HG02840 (cell line): ENCODE results near the gene TMEM53.

ENCODE experiments used
- ATAC-seq: cut with Tn5 transposase; IDR thresholded peaks from one replicate; pipeline ENCODE4 v1.9.1; 2021; ENCODE audit warnings: mild to moderate bottlenecking, moderate library complexity, moderate number of reproducible peaks; ENCODE audit not compliant: unreplicated experiment, low FRiP score

The TMEM53 gene

DNA sequence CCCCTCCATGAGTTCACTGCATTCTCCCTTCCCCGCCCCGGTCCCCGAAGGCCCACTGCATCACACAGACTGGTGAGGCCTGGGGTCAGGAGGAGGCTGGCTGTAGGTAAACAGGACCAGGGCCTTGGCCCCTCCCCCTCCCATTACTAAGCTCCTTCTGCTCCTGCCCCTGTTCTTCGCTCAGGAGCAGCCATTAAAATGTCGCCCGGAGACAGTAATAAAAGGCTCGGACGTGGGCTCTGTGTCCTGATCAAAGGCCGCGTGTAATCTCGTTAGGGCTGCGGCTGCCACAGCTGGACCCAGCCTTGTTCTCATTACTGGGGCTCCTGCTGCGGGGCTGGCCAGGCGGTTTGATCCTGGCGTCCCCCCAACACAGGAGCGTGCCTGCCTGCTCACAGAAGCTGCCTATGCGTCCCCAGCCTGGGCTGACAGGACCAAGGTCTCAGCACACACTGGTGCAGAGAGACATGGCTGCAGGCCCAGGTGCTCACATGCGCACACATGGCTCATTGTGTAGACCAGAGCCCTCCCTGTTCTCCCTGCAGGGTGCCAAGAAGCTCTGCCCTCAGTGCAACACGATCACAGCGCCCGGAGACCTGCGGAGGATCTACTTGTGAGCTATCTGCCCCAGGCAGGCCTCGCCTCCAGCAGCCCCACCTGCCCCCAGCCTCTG lies 24.0 kb downstream of the TMEM53 start:
- ATAC-seq, result no peak

DNA sequence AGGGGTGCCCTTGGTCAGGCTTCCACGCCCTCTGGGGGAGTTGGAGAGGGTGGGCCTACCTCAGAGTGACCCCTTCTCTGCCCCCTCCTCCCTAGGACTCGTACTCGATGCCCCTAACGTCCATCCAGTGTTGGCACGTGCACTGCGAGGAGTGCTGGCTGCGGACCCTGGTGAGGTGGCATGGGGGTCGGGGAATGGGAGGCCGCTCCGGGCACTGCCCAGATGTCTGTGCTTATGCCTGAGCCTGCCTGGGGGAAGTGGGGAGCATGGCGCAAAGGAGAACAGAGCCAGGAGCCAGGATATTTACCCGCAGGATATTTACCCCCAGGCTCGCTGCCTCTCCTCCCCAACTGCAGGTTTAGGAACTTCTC lies 24.5 kb downstream of the TMEM53 start:
- no peak for ATAC-seq

DNA sequence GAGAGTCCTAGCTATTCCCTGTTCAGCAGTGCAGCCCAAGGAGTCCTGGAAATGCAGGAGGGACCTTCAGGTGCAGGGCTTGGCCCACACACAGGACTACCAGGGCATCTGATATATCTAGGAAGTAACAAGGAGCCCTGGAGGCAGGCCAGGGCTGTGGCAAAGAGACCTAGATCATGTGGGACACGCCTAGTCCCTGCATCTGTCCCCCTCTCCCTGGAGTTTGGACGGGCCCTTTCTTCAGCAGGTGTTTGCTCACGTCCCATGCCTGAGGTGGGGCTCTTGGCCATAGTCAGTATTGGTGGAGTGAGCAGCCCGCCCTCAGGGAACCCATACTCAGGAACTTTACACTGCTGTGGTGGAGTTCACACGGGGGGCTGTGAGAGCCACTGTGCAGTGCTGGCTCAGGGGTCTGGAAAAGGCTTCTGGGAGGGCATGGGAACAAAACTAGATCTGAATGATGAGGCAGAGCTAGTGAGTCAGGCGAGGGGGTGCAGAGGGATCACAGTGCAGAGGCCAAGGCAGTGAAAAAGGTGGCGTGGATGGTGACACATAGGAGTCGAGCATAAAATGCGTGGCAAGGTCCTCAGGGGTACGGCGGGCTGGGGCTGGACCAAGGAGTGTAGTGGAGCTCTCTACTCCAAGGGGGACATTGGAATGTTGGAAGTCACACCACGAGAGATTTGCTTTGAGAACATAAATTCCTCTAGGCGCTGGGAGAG lies 25.6 kb downstream of the TMEM53 start:
- no peak for ATAC-seq

DNA sequence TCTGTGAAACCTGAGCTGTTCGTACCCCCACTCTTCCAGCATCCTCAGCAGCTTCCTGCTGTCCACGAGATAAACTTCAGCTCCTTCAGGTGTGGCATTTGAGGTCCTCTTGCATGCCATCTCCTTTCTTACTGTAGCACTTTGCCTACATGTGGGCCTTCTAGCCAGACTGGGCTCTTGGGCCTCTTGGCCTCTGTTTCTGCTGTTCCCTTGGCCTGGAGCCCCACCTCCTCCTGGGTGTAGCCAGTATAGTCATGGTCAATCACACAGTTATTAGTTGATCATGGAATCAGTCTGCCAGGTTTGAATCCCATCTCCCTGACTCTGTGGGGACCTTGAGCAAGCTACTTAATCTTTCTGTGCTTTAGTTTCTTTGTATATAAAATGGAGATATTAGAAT lies 26.4 kb downstream of the TMEM53 start:
- ATAC-seq, result no peak

DNA sequence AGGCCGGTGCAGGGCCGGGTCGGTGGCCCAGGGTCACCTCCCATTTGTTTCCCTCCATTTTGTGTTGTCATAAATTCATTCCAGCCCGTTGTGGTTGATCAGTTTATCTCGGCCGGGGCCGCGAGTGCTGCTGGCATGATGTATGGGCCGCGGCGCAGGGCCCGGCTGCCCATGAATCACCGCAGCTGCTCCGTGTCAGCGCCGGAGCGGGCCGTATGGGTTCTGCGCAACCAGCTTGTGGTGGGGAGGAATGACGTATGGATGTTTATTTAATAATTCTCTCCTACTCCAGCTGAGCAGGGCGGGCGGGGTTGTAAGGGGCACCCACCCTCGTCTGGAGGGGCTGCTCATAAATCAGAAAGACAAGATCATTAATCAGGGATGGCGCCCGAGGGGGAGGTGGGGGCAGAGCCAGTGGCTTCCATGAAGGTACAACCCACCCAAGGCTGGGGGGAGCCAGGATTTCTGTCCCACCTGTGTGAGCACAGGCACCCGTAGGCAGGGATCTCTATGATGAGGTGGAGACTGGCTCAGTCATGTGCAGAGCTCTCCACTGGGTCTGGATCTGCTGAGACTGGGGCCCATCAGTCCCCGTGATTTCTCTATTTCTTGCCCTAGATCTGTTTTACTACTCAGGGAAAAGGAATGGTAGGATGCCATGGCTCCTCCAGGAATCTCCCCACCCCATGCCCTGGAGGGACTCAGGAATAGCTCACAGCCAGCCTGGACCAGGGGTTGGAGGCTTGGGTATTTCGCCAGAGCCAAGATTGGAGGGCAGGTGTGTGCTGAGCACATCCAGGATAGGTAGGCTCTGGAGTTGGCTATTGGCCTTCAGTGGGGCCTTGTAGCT lies 27.8 kb downstream of the TMEM53 start:
- no peak for ATAC-seq

DNA sequence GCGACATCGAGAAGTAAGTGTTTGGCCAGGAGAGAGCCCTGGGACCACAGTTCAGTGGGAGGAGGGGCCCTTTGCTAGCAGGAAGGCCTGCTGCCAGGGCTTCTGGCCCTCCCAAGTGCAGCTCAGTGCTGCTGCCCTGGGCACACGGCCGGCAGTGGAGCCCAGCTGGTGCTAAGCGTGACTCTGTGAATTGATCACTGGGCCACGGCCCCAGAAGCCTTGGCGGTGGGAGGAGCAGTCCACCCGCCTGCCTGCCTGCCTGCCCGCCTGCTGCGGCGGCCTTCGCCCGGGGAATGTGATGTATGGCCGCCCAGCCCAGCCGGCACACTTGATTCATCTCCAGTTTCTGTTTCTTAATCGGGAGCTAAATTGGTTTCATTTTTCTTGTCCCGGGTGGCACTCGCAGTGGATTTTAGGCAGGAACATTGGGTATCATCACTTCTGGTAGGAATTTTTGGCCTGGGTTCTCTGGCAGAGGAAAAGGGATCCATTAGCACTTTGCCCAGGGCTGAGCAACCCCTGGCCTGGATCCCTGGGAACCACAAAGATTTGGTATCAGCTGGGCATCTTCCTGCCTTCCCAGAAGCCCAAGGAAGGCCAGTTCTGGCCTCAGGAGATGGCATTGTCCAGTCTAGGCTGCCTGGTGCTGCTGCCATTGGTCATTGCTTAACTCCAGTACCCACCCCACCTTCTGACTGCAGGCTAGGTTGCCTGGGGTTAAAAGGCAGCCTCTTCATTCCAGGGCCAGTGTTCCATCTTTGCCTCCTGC lies 28.6 kb downstream of the TMEM53 start:
- no peak for ATAC-seq

DNA sequence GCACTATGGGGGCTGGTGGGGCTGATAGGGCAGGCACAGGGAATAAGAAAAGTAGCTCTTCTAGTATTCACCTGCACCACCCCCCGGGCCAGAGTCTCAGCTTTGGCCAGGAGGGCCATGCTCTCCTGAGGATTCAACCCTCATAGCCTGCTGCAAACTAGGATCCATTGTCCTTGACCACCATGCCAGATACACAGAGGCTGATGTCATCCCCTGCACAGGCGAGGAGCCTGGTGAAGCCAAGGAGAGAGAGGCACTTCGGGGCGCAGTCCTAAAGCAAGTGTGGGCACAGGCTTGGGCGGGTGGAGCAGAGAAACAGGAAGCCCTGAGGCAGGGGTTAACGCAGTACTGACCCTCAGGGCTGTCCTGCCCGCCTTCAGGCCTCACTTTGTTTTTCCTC lies 29.5 kb downstream of the TMEM53 start:
- ATAC-seq, result no peak

DNA sequence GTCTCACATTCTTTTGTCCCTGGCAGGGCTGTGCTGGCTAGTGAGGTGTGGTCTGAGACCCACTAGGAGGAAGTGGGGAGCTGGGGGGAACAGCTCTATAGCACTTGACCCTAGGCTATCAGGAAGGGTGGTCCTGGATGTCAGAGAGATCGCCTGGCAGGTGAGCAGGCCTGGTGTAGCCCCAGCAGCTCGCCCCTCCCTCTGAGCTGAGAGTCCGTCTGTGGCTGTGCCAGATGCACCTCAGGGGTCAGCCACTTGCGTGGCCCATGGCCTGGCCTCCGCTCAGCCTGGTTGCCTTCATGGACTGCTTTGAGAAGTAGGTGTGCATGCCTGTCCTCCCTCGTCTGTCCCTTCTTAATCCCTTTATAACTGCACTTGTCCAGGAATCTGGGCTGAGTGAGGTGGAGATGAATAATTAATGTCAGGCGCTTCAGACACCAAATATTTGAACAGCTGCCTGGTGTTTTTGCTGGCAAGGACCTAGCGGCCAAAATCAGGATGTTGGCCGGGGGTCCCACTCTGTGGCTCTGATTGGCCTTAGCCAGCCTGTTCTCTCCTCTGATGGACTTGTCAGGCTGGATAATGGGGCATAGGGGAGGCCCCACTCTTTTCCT lies 30.5 kb downstream of the TMEM53 start:
- ATAC-seq, result no peak

DNA sequence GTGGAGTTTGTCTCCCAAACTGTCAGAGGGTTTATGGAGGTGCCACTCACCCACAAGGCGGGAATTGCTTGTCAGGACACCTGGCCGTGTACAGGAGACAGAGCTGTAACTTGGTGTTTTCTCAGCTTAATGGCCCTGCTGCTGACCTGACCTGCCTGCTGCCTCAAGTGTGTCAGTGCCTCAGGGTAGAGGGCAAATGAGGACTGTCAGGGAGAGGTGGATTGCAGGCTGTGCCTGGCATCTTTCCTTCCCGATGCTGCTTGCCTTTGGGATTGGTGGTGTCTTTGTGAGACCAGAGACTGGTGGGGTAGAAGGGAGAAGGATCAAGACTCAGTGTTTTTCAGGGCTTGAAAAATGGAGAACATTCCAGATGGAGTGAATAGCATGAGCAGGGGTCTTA lies 31.4 kb downstream of the TMEM53 start:
- no peak for ATAC-seq

DNA sequence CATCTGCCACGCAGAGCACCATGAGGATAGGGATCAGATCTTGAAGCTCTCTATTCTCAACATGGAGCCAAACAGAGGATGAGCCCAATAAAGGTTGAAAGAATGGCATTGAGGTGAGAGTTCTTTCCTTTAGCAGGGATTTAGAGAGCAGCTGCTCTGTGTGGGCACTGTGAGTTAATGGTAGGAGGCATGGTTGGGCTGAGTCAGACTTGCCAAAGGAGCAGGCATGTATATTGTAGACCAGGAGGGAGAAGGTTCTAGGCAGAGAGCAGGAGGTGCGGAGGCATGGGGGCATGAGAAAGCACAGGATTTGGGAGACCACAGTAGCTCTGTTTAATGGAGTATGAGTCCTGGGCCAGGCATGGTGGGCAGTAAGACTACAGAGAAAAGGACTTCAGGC lies 32.0 kb downstream of the TMEM53 start:
- ATAC-seq, result no peak

DNA sequence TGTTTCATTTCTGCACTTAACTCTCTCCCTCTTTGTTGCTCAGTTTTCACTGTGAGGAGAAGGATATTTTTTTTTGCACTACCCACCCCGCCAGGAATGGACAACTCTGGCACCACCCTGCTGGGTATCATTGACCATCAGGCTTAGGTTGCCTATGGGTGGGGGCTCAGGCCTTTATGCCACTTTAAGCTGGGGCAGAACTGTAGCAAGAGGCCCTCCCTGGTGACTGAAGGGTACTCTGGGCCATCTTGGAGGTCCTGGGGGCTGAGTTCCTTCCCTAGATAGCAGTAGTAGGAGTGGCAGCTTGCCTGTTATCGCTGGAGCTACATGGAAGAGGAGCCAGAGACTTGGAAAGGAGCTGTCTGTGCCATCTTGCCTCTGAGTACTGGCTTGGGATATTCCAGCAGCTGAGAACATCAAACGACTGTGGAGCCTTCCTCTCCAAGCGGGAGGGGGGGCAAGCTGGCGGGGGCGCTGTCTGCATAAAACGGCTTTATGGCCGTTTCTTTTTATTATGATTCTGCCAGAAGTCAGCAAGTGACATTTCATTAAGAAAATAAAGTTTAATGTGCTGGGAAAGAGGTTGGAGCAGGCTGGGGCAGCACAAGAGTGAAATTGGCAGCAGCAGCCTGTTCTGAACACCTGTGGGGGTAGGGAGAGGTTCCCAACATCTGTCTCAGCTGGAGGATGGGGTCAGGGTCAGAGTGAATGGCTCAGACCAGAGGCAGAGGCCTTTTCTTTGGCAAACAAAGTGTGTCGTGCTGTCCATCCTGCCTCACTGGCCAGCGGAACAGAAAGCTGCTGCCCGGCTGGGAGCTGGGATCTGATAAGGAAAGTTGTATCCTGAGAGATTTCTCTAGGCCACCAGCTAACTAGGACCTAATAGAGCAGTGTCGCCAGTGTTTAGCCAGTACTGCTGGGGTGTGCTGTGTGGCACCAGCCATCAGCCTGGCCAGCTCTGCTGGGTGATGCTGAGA lies 32.9 kb downstream of the TMEM53 start:
- no peak for ATAC-seq

DNA sequence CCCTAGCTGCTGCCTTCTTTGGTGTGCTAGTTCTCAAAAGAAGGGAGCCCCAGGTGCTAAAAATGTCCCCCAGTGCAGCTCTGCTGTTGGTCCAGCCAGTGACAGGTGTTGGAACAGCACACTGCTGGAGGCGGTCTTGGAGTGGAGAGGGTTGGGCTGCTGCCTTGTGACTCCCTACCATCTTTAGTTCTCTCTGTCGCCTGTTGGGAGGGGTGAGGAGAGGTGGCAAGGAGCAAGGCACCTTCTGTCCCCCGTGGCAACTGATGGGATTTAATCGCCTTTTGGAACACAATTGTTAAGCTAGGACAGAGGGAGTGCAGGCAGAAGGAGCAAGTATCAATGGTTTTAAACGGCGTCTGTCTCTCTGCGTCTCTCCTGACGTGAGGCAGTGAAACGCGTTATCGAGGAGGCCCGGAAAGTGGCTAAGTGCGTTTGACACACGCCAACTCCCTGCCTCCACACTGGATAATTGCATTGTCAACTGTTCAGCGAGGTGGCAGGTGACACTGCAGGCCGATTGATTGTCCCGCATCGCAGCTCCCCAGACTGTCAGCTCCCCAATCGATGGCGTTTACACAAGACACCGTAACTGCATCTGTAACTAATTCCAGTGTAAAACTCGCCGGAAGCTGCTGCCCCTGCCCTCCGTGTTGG lies 34.0 kb downstream of the TMEM53 start:
- ATAC-seq, result no peak

DNA sequence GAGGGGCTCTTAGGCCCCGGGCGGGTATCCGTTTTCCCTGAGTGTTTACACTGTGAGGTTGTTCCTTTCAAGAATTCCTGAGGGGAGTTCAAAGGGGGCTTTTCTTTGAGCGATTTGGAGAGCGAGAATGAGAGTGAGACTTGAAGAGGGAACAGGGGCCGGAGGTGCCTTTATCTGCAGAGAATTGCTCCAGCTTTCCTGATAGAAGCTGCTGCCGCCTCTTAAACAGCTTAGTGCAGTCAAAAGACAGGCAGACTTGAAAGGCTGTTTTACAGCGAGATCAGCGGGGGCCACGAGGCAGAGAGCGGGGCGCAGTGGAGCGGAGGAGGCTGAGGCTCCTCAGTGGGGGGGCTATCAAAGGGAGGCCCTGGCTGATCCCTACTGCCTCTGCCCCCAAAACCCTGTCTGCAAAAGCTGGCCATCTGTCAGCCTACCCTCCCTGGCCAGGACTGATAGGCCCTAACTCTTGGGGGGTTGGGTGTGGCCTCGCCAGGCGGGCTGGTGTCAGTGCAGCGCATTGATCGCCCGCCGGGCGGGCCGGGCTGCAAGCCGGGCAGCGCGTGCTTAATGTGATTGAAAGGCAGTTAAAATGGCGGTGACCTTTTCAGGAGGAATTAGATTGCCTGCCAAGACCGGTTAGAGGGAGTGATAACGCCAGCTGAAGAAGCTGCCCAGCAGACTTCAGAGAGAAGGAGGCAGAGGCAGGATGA lies 36.4 kb downstream of the TMEM53 start:
- no peak for ATAC-seq

DNA sequence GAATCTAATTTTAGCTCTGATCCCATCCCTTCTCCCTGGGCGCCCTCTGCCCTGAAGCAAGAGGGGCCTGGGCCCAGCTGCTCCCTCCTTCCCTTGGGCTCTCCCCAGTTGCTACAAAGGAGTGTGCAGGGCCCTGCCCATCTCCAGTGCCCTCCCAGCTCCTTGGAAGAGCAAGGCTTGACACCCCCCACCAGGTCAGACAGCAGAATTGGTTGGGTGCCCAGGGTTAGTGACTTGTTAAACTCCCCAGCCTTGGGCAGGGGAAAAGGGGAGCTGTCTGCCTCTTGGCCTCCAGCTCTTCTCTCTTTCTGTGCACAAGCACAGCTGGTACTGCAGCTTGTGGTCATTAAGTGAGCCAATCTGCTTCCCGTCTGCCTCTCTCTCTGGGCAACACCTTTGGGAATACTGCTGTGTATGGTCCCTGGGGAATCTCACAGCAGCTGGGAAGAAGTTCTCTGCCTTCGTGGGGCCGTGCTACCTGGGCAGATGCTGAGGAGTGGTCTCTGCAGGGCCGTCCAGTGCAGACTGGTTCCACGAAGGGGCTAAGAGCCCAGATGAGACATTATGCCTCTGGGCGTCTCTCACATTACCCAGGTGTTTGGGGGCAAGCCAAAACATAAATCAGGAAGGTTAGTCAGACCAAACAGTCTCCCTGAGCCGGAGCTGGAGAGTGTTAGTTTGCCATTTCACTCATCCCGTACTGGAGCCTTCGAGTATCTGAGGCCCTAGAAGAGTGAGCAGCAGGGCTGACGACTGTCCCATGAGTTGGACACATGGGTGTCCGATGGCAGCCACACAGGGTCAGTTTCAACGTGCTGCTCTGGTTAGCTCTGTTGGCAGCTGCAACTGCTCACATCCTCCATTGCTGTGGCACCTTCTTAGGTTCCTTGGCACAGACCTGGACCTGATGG lies 37.3 kb downstream of the TMEM53 start:
- no peak for ATAC-seq

DNA sequence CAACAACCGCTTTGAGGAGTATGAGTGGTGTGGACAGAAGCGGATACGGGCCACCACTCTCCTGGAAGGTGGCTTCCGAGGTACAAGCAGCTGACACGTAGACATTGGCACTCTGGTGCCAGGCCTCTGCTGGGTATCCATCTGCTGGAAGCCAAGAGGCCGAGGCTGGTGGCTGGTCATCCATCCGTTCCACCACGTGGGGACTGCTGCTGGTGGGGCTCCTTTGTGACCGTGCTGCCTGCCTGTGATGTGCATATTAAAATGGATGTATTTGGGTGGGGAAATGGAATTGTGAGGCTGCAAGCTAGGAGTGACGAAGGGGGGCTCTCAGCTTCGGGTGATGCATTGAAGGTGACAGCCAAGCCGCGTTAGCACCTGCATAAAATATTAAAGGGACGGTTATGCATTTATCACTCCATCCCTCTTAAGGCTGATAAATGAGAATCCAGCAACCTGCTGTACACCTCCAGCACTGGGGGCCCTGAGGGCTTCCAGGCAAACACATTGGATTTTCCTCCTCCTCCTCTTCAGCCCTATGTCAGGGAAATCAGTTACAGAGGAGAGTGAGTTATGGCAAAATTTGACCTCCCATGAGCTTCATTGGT lies 38.1 kb downstream of the TMEM53 start:
- ATAC-seq, result no peak

DNA sequence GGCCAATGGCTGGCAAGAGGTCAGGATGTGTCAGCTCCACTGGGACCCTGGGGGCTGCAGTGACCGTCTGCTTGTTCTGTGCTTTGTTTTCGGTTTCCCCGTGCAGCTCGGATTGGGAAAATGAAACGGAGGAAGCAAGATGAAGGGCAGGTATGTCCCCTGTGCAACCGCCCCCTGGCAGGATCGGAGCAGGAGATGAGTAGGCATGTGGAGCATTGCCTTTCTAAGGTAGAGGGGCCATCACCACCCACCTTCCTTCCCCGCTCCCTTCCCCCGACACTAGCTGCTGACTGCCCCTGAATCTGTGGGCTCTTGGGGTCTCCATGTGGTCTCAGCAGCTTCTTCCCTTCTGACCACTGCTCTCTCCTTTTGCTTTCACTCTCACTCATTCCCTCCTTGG lies 38.8 kb downstream of the TMEM53 start:
- no peak for ATAC-seq
